IPS-18c (cell line): ENCODE data around the gene TUFT1.

ENCODE experiments used
- H3K4me3 ChIP-seq: 2 replicates; pipeline ENCODE4 v1.7.0; 2013; ENCODE audit warnings: low read depth, mild to moderate bottlenecking, low read length, moderate library complexity; ENCODE audit not compliant: insufficient read depth
- H3K9me3 ChIP-seq: one replicate; pipeline ENCODE4 v1.6.1; 2013; ENCODE audit warnings: mild to moderate bottlenecking, low read length, moderate library complexity; ENCODE audit not compliant: control insufficient read depth, insufficient read depth

Gene TUFT1

GRCh38 chr1:151529211-151529702 is 10.9 kb upstream of the TUFT1 start:
- H3K9me3 ChIP-seq, result peaks cover 2% of the 10 kb centered on the region
- H3K4me3 ChIP-seq, result no peak overlapping the region

- H3K9me3 ChIP-seq, result peaks cover 2% of the 10 kb centered on the region
- H3K4me3 ChIP-seq, result no peak overlapping the region
These were observed 10.3 kb upstream of the TUFT1 start for GRCh38 chr1:151529781-151530180.

GRCh38 chr1:151530461-151530860 is 9.6 kb upstream of the TUFT1 start:
- Histone ChIP-seq H3K4me3 (no peak overlapping the region), H3K9me3 (peaks cover 2% of the 10 kb centered on the region)

DNA sequence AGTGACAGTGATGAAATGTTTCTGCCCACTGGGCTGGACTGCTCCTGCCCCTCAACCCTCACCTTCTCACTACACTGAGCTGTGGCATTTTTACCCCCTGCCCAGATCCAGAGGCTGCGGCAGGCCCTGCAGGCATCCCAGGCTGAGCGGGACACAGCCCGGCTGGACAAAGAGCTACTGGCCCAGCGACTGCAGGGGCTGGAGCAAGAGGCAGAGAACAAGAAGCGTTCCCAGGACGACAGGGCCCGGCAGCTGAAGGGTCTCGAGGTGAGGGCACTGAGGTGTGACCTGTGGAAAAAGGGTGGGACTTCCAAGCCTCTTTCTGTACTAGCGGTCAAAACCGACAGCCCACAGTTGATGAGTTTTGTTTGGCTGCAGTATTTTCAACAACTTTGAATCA is 6.2 kb upstream of the TUFT1 start:
- Histone ChIP-seq H3K9me3 (no peaks in the 10 kb centered on the region), H3K4me3 (no peak overlapping the region)

- H3K4me3 ChIP-seq, result no peak overlapping the region
- H3K9me3 ChIP-seq, result no peaks in the 10 kb centered on the region
These were observed 5.3 kb upstream of the TUFT1 start for GRCh38 chr1:151534662-151535278.

DNA sequence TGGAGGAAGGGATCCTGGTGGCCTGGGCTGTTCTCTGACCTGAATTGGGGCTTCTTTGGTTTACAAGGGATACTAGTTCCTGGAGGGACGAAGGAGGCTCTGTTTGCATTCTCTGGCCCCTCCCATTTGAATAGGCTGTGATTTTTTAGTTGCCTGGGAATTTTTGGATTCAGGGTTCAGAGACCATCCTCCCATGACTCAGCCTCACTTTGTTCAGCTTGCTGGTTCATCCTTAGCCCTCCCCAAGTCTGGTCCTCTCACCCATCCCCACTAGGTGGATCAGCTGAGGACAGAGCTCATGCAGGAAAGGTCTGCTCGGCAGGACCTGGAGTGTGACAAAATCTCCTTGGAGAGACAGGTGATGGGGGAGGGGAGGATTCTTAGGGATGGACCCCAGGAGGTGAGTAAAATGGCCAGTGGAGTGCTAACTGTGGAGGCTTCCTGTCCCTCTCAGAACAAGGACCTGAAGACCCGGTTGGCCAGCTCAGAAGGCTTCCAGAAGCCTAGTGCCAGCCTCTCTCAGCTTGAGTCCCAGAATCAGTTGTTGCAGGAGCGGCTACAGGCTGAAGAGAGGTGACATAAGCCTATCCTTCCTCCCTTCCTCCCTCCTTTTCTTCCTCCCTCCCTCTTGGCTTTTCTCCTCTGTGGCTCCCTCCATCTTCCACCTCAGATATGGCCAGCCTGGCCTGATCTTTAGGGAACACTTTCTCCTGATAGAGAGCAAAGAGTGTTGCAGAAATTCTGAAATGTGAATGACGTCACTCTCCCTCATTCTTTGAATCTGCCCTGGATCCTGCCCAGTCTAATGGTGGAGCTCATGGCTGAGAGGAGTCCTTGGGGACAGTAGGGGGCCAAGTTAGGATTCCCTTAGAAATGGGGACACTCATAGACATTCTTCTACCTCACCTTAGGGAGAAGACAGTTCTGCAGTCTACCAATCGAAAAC is 4.5 kb upstream of the TUFT1 start:
- no peak overlapping the region for H3K4me3 ChIP-seq
- no peaks in the 10 kb centered on the region for H3K9me3 ChIP-seq

DNA sequence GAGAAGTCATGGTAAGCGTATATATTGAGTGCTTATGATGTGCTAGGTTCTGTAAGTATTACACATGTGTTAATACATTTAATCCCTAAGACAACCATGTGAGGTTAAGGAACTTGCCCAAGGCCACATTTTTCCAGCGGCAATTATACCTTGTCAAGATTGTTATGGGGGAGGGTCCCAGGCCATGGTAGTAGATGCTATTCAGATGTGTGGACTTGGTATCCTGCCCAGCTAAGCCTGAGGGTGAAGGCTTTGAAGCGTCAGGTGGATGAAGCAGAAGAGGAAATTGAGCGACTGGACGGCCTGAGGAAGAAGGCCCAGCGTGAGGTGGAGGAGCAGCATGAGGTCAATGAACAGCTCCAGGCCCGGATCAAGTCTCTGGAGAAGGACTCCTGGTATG is 3.6 kb upstream of the TUFT1 start:
- H3K4me3 ChIP-seq, result no peak overlapping the region
- no peaks in the 10 kb centered on the region for H3K9me3 ChIP-seq

DNA sequence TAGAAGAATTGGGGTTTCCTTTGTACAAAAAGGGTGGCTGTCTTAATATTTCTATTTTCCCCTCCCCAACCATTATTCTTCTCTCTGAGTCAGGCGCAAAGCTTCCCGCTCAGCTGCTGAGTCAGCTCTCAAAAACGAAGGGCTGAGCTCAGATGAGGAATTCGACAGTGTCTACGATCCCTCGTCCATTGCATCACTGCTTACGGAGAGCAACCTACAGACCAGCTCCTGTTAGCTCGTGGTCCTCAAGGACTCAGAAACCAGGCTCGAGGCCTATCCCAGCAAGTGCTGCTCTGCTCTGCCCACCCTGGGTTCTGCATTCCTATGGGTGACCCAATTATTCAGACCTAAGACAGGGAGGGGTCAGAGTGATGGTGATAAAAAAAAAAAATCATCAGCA is 3.0 kb upstream of the TUFT1 start:
- Histone ChIP-seq H3K9me3 (no peaks in the 10 kb centered on the region), H3K4me3 (no peak overlapping the region)

GRCh38 chr1:151539321-151540020 is 638 bp upstream of the TUFT1 start:
- Histone ChIP-seq H3K4me3 (peak overlapping the region; percentile 85), H3K9me3 (no peaks in the 10 kb centered on the region)

GRCh38 chr1:151540982-151541377 is 871 bp downstream of the TUFT1 start:
- H3K9me3 ChIP-seq, result no peaks in the 10 kb centered on the region
- peak overlapping the region; percentile 85 for H3K4me3 ChIP-seq

GRCh38 chr1:151541752-151542151 is 1.6 kb downstream of the TUFT1 start:
- Histone ChIP-seq H3K4me3 (peak overlapping the region; percentile 85), H3K9me3 (no peaks in the 10 kb centered on the region)

- H3K4me3 ChIP-seq, result no peak overlapping the region
- no peaks in the 10 kb centered on the region for H3K9me3 ChIP-seq
These were observed 2.6 kb downstream of the TUFT1 start for GRCh38 chr1:151542710-151543129.

GRCh38 chr1:151545542-151545941 is 5.4 kb downstream of the TUFT1 start:
- Histone ChIP-seq H3K4me3 (no peak overlapping the region), H3K9me3 (no peaks in the 10 kb centered on the region)

- H3K4me3 ChIP-seq, result no peak overlapping the region
- no peaks in the 10 kb centered on the region for H3K9me3 ChIP-seq
These were observed 6.2 kb downstream of the TUFT1 start for GRCh38 chr1:151546011-151546925.

DNA sequence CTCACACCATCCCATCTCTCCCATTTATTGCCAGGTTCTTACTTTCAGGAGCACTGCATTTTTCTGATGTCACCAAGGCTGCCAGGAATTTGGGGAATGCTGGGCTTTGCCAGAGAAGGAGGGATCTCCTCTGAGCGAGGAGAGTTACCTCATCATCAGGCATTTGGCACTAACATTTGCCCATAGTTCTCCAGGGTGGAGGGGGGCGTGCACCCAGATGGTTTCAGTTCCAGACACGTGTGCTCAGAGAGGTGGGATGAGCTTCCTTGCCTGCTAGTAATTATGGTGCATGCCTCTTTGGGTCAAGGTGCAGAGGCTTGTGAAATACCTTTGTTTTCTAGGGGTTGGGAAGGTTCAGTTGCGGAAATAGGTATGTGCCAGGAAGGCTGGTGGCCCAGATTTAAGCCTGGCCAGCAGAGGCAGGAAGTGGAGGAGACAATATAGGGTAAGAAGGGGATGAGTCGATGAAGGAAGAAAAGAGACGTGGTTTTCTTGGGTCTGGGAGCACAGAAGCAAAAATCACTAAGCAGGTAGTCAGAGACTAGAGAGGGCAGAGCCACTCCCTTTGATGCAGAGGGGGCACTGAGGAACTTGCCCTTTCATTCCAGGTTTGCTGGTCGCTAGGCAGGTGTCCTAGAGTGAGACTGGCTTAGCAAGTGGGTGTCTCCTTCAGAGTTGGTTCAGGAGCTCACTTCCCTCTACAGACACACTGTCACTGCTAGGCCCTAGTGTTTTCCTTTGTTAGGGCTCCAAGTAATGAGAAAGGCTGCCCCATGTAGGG is 7.2 kb downstream of the TUFT1 start:
- Histone ChIP-seq H3K4me3 (no peak overlapping the region), H3K9me3 (no peaks in the 10 kb centered on the region)

GRCh38 chr1:151547900-151548230 is 7.8 kb downstream of the TUFT1 start:
- no peak overlapping the region for H3K4me3 ChIP-seq
- H3K9me3 ChIP-seq, result no peaks in the 10 kb centered on the region
